Suprapubic skin (tissue), 3 donors: Measurements from ENCODE around the gene ZBTB47.

Experiments
- POLR2AphosphoS5 ChIP-seq, 3 donors: sonication (generic); formaldehyde crosslinking; IDR thresholded peaks; one replicate each; pipeline ENCODE4 v1.6.1; 2017; ENCODE audit warnings: antibody characterized with exemption in 3 of 3
- TF ChIP-seq, protein P1 (sequence below), 2 donors: fragments of 200-600 bp in 1 of 2; fragments of 450-650 bp in 1 of 2; sonication (generic) in 1 of 2; IDR thresholded peaks; one replicate each; pipeline ENCODE4 v1.5.1; 2016 to 2019; ENCODE audit warnings: antibody characterized with exemption in 2 of 2, mild to moderate bottlenecking in 1 of 2, moderate library complexity in 1 of 2

GRCh38 chr3:42662037-42662812 is 8.7 kb downstream of the ZBTB47 start:
- TF ChIP-seq POLR2AphosphoS5 (IDR thresholded peaks at IDR 0.05): no peak
- TF ChIP-seq, protein P1, sequence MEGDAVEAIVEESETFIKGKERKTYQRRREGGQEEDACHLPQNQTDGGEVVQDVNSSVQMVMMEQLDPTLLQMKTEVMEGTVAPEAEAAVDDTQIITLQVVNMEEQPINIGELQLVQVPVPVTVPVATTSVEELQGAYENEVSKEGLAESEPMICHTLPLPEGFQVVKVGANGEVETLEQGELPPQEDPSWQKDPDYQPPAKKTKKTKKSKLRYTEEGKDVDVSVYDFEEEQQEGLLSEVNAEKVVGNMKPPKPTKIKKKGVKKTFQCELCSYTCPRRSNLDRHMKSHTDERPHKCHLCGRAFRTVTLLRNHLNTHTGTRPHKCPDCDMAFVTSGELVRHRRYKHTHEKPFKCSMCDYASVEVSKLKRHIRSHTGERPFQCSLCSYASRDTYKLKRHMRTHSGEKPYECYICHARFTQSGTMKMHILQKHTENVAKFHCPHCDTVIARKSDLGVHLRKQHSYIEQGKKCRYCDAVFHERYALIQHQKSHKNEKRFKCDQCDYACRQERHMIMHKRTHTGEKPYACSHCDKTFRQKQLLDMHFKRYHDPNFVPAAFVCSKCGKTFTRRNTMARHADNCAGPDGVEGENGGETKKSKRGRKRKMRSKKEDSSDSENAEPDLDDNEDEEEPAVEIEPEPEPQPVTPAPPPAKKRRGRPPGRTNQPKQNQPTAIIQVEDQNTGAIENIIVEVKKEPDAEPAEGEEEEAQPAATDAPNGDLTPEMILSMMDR (IDR thresholded peaks at IDR 0.05): no peak
